Tibial nerve (tissue), 4 donors: ENCODE measurements around the gene NSD2.

Experiments used
- EP300 ChIP-seq, 2 donors: sonication (generic); formaldehyde crosslinking; IDR thresholded peaks; one replicate each; pipeline ENCODE4 v1.6.1; 2017; ENCODE audit warnings: antibody characterized with exemption in 2 of 2, mild to moderate bottlenecking in 1 of 2
- TF ChIP-seq, protein P1 (sequence below), 5 experiments: fragments of 200-600 bp in 3 of 5; fragments of 450-650 bp in 2 of 5; sonication (generic) in 3 of 5; IDR thresholded peaks; one replicate each; pipeline ENCODE4 v1.5.1; 2016 to 2019; ENCODE audit warnings: antibody characterized with exemption in 5 of 5, mild to moderate bottlenecking in 3 of 5, moderate library complexity in 2 of 5

DNA sequence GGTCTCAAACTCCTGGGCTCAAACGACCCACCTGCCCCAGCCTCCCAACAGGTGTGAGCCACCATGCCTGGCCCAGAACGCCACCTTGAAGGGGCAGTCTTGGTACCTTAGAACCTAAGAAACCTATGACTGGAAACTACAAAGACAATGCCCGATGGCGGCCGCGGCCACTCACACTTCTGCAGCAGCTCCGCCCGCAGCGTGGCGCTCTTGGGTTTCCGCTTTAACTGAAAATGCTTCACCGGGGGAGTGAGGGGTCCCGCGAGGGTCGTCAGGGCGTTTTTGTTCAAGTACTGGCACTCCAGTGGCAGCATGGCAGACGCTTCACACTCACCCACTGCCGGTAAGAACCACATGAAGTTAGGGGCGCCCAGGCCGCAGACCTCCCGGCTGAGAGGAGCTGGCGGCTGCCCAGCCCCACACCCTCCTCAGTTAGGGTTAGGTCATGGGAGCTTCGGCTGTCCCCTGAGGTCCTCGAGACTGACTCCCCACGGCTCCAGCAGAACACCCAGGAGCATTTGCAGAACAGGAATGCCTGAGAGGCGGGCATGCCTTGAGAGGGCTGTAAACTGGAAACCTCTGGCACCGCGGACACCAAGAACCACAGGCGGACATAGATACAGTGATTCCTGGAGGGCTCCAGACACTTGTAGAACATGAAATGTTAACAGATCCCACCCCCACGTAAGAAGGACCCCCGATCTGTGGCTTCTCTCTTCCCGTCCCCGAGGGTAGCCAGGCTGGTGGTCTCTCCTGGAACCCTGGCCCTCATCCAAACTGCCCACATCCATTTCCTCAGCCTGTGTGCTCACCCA lies 118.5 kb downstream of the NSD2 start:
- TF ChIP-seq, protein P1, sequence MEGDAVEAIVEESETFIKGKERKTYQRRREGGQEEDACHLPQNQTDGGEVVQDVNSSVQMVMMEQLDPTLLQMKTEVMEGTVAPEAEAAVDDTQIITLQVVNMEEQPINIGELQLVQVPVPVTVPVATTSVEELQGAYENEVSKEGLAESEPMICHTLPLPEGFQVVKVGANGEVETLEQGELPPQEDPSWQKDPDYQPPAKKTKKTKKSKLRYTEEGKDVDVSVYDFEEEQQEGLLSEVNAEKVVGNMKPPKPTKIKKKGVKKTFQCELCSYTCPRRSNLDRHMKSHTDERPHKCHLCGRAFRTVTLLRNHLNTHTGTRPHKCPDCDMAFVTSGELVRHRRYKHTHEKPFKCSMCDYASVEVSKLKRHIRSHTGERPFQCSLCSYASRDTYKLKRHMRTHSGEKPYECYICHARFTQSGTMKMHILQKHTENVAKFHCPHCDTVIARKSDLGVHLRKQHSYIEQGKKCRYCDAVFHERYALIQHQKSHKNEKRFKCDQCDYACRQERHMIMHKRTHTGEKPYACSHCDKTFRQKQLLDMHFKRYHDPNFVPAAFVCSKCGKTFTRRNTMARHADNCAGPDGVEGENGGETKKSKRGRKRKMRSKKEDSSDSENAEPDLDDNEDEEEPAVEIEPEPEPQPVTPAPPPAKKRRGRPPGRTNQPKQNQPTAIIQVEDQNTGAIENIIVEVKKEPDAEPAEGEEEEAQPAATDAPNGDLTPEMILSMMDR (IDR thresholded peaks at IDR 0.05) = no peak
- TF ChIP-seq EP300 (IDR thresholded peaks at IDR 0.05) = no peak
